Activated CD4-positive, alpha-beta T cell treated with anti-CD3 and anti-CD28 coated beads, Interleukin-2, amount 50 U/mL, for 16 hours (primary cell): Measurements from ENCODE around the gene HSDL1.
"Not testable (repeated sequence)": the region's sequence is repeated elsewhere in the genome, so short reads cannot be mapped to it uniquely, and the experiment has no call there.

ENCODE experiments used
- DNase-seq: peaks from one replicate; pipeline ENCODE4 v3.0.0-alpha.2; 2020

Gene HSDL1

GRCh38 chr16:84137769-84138357, 7.1 kb downstream of the HSDL1 start:
- DNase-seq, result no peak

- no peak for DNase-seq
Observed at GRCh38 chr16:84137287-84137686, 7.7 kb downstream of the HSDL1 start.

- DNase-seq, result no peak
Observed at GRCh38 chr16:84136331-84137125, 8.4 kb downstream of the HSDL1 start.

- DNase-seq, result no peak
Observed at GRCh38 chr16:84132527-84133285, 12.3 kb downstream of the HSDL1 start.

- no peak for DNase-seq
Observed at GRCh38 chr16:84131117-84131516, 13.9 kb downstream of the HSDL1 start.

GRCh38 chr16:84124257-84125073, 20.5 kb downstream of the HSDL1 start:
- no peak for DNase-seq

- no peak for DNase-seq
Observed at GRCh38 chr16:84121007-84121406, 24.0 kb downstream of the HSDL1 start.

- no peak for DNase-seq
Observed at GRCh38 chr16:84120023-84120422, 25.0 kb downstream of the HSDL1 start.

- no peak for DNase-seq
Observed at GRCh38 chr16:84119368-84119767, 25.6 kb downstream of the HSDL1 start.

GRCh38 chr16:84118315-84118714, 26.7 kb downstream of the HSDL1 start:
- DNase-seq, result not testable (repeated sequence)

GRCh38 chr16:84117494-84117843, 27.5 kb downstream of the HSDL1 start:
- DNase-seq, result no peak

- peak; percentile 98 for DNase-seq
Observed at GRCh38 chr16:84116720-84117493, 28.1 kb downstream of the HSDL1 start, which contains the start of gene MBTPS1. MBTPS1 (minus strand) TSS chr16:84116942; CDS start chr16:84101783, 15,159 bp downstream.

- DNase-seq, result peak; percentile 52
Observed at GRCh38 chr16:84115919-84116719, 28.9 kb downstream of the HSDL1 start.

- DNase-seq, result peak; percentile 18
Observed at GRCh38 chr16:84111949-84112348, 33.0 kb downstream of the HSDL1 start.

- no peak for DNase-seq
Observed at GRCh38 chr16:84111525-84111924, 33.5 kb downstream of the HSDL1 start.

- DNase-seq, result no peak
Observed at GRCh38 chr16:84110527-84110926, 34.5 kb downstream of the HSDL1 start.

GRCh38 chr16:84109598-84110335, 35.2 kb downstream of the HSDL1 start:
- no peak for DNase-seq

- DNase-seq, result no peak
Observed at GRCh38 chr16:84107921-84108320, 37.1 kb downstream of the HSDL1 start.

- no peak for DNase-seq
Observed at GRCh38 chr16:84105948-84106740, 38.8 kb downstream of the HSDL1 start.
